NT2/D1 (cell line): ENCODE measurements around the gene HELT.

ENCODE experiments used
- YY1 ChIP-seq: IDR thresholded peaks from 2 replicates; pipeline ENCODE4 v1.6.1; 2011; ENCODE audit not compliant: insufficient read length, insufficient read depth
- ZNF274 ChIP-seq: IDR thresholded peaks from 2 replicates; pipeline ENCODE4 v1.6.1; 2011; ENCODE audit warnings: mild to moderate bottlenecking, low read depth, low read length

DNA sequence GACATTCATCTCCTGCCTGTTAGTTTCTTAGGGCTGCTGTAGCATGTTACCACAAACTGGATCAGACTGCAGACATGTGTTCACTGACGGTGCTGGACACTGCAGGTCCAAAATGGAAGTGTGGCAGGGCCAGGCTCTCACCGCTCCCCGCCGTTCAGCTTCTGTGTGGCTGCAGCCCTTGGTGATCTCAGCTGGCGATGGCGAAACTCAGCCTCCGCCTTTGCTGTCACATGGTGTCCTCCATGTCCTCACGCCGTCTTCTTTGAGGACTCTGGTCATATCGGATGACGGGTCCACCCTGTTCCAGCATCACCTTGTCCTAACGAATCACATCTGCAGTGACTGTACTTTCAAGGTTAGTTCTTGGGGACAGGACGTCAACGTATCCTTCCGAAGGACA lies 25.9 kb upstream of the HELT start:
- TF ChIP-seq ZNF274 (no peak), YY1 (no peak)
